ENCODE measurements around the gene FAM32A. TPM values are rescaled to one million over a fixed set of nuclear protein-coding genes. Genes with fewer than 3 reads are reported as not detected.
A peak's percentile ranks its signal among the peaks of the same experiment; 100 is the strongest.

FAM32A gene
- total RNA-seq, 1 donor from 2014 or later: 74.4 TPM

- Histone ChIP-seq H3K27me3 (no peaks in the 10 kb centered on the region), H3K27ac (no peak overlapping the region), H3K4me1 (peaks cover 0 to 4% of the 10 kb centered on the region in 2 donors), H3K36me3 (no peaks in the 10 kb centered on the region), H3K9me3 (peaks cover 0 to 3% of the 10 kb centered on the region in 2 donors), H3K4me3 (no peak overlapping the region)
- intact Hi-C loops (cut with DNase I): loop anchor here (10.0 kb wide), 1 partner anchor 346 kb away; no protein-coding TSS in a partner anchor
- TF ChIP-seq, protein P1, sequence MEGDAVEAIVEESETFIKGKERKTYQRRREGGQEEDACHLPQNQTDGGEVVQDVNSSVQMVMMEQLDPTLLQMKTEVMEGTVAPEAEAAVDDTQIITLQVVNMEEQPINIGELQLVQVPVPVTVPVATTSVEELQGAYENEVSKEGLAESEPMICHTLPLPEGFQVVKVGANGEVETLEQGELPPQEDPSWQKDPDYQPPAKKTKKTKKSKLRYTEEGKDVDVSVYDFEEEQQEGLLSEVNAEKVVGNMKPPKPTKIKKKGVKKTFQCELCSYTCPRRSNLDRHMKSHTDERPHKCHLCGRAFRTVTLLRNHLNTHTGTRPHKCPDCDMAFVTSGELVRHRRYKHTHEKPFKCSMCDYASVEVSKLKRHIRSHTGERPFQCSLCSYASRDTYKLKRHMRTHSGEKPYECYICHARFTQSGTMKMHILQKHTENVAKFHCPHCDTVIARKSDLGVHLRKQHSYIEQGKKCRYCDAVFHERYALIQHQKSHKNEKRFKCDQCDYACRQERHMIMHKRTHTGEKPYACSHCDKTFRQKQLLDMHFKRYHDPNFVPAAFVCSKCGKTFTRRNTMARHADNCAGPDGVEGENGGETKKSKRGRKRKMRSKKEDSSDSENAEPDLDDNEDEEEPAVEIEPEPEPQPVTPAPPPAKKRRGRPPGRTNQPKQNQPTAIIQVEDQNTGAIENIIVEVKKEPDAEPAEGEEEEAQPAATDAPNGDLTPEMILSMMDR (IDR thresholded peaks at IDR 0.05): no peak
- DNase-seq (ENCODE audit: low spot score in 2 of 2): no peak
Measured at GRCh38 chr19:16180611-16181010, 4.6 kb upstream of the FAM32A start.

GRCh38 chr19:16184665-16185122 lies 516 bp upstream of the FAM32A start:
- Histone ChIP-seq H3K27me3 (no peaks in the 10 kb centered on the region), H3K9me3 (no peaks in the 10 kb centered on the region), H3K36me3 (peaks cover 9 to 15% of the 10 kb centered on the region in 2 donors), H3K4me3 (peak overlapping the region; percentile 87 to 95), H3K4me1 (peaks cover 3 to 17% of the 10 kb centered on the region in 2 donors), H3K27ac (no peak overlapping the region)
- no peak for DNase-seq (ENCODE audit: low spot score in 2 of 2)
- TF ChIP-seq, protein P1 (IDR thresholded peaks at IDR 0.05): no peak
- intact Hi-C loops (cut with DNase I): loop anchor here (1.0 to 10.0 kb wide), 3 partner anchors 13 to 350 kb away; partner anchors contain the start of genes AP1M1 and RAB8A

DNA sequence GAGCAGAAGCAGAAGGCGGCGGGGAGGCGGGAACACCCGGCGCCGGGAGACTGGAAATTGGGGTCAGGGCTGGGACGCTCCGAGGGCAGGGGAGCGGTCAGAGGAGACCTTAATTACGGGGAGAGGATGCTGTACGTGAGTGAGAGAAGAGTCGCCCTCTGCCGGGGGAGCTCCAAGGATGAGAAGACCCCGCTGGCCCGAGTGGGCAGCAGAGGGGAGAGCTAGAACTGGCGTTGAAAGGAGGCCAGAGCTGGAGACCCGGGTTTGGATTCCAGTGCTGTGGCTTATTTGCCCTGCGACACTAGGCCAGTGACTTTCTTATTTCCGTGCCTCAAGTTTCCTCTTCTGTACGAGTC lies 536 bp downstream of the FAM32A start:
- H3K4me1 ChIP-seq: peaks cover 3 to 17% of the 10 kb centered on the region in 2 donors
- DNase-seq (ENCODE audit: low spot score in 2 of 2): peak in 1 of 2 donors; percentile 69
- intact Hi-C loops (cut with DNase I): loop anchor here (1.0 to 10.0 kb wide), 3 partner anchors 12 to 351 kb away; partner anchors contain the start of genes AP1M1 and RAB8A
- no peaks in the 10 kb centered on the region for H3K9me3 ChIP-seq
- TF ChIP-seq, protein P1 (IDR thresholded peaks at IDR 0.05): peak in 1 of 3 experiments; percentile 24
- peak overlapping the region; percentile 87 to 95 for H3K4me3 ChIP-seq
- peaks cover 18 to 26% of the 10 kb centered on the region in 2 donors for H3K36me3 ChIP-seq
- no peaks in the 10 kb centered on the region for H3K27me3 ChIP-seq
- peak overlapping the region; percentile 77 to 85 for H3K27ac ChIP-seq

DNA sequence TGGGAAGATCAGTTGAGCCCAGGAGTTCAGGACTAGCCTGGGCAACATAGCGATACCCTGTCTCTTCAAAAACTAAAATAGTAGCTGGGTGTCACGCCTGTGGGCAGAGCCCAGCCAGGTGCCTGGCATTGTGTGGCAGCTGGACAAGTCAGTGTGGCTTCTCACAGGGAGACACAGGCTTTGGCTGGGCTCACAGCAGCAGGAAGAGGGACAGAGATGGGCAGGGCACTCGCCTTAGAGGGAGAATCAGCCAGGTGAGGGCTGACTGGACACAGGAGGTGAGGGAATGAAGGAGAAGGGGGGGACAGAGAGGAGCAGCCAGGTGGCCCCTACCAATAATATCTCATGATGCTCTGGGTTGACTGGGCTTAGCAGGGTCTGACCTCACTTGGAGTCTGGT lies 3.3 kb downstream of the FAM32A start:
- TF ChIP-seq, protein P1 (IDR thresholded peaks at IDR 0.05): no peak
- Histone ChIP-seq H3K27me3 (no peaks in the 10 kb centered on the region), H3K27ac (no peak overlapping the region), H3K9me3 (no peaks in the 10 kb centered on the region), H3K4me1 (peaks cover 3 to 17% of the 10 kb centered on the region in 2 donors), H3K4me3 (no peak overlapping the region), H3K36me3 (peaks cover 34 to 50% of the 10 kb centered on the region in 2 donors)
- no peak for DNase-seq (ENCODE audit: low spot score in 2 of 2)
- intact Hi-C loops (cut with DNase I): loop anchor here (10.0 kb wide), 1 partner anchor 354 kb away; no protein-coding TSS in a partner anchor

DNA sequence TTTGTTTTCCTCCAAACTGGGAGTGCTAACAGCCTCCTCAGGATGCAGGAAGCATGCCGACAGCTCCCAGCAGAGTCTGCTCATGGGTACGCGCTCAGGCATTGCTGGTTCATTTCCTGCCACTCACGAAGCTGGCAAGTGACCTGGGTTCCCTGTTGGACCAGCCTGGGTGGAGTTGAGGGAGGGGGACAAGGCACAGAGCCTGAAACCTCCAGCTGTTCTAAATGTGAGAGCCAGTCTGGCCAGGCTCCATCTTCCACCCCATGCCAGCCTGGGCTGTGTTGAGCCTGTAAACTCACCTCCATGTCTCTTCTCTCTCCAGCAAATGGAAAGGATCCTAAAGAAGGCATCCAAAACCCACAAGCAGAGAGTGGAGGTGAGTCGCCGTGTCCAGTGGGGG lies 5.0 kb downstream of the FAM32A start:
- Histone ChIP-seq H3K36me3 (peaks cover 34 to 50% of the 10 kb centered on the region in 2 donors), H3K27ac (no peak overlapping the region), H3K4me3 (no peak overlapping the region), H3K9me3 (no peaks in the 10 kb centered on the region), H3K27me3 (no peaks in the 10 kb centered on the region), H3K4me1 (peaks cover 3 to 13% of the 10 kb centered on the region in 2 donors)
- TF ChIP-seq, protein P1 (IDR thresholded peaks at IDR 0.05): no peak
- no peak for DNase-seq (ENCODE audit: low spot score in 2 of 2)
- intact Hi-C loops (cut with DNase I): no loop called here
